Keratinocyte (primary cell): ENCODE measurements around the gene ACAD9. TPM values are rescaled to one million over a fixed set of nuclear protein-coding genes. Genes with fewer than 3 reads are reported as not detected.

Experiments
- DNase-seq: peaks from one replicate; pipeline ENCODE4 v3.0.0-alpha.2; 2011; ENCODE audit warnings: low read depth, missing footprints, low spot score
- FAIRE-seq: peaks from 2 replicates; lab custom pipeline; 2011; peaks lifted over from hg19 to GRCh38; lab: Jason Lieb, UNC
- H2AFZ ChIP-seq: 2 replicates; pipeline ENCODE4 v1.6.0; 2012; ENCODE audit warnings: low read length, control low read depth, inconsistent platforms; ENCODE audit not compliant: control insufficient read depth
- H3K27ac ChIP-seq: 2 replicates; pipeline ENCODE4 v1.5.1; 2011; ENCODE audit warnings: low read length; ENCODE audit not compliant: control insufficient read depth, insufficient read depth
- H3K27me3 ChIP-seq: 3 replicates; pipeline ENCODE4 v1.6.0; 2011; ENCODE audit warnings: low read length; ENCODE audit not compliant: control insufficient read depth, insufficient read depth; ENCODE audit errors: extremely low read depth
- H3K36me3 ChIP-seq, 2 experiments: 2 replicates in 1 of 2; 3 replicates in 1 of 2; pipeline ENCODE4 v1.5.1; 2011; ENCODE audit warnings: low read length in 2 of 2, mild to moderate bottlenecking in 1 of 2; ENCODE audit not compliant: control insufficient read depth in 2 of 2, insufficient read depth in 2 of 2; ENCODE audit errors: extremely low read depth in 1 of 2
- H3K4me1 ChIP-seq: 3 replicates; pipeline ENCODE4 v1.5.1; 2011; ENCODE audit warnings: low read length; ENCODE audit not compliant: control insufficient read depth, insufficient read depth; ENCODE audit errors: extremely low read depth
- H3K4me2 ChIP-seq: 3 replicates; pipeline ENCODE4 v1.6.0; 2011; ENCODE audit warnings: low read depth, low read length; ENCODE audit not compliant: control insufficient read depth, insufficient read depth; ENCODE audit errors: extremely low read depth
- H3K4me3 ChIP-seq, 3 experiments: fragments of 200-600 bp in 1 of 3; sonication (generic) in 1 of 3; 2 replicates in 2 of 3; 3 replicates in 1 of 3; pipeline ENCODE4 v1.5.1; 2011 to 2016; ENCODE audit warnings: low read length in 3 of 3, mild to moderate bottlenecking in 3 of 3, control low read depth in 2 of 3, inconsistent platforms in 1 of 3, low read depth in 1 of 3, mixed read lengths in 1 of 3, mixed run types in 1 of 3, moderate library complexity in 1 of 3; ENCODE audit not compliant: control insufficient read depth in 2 of 3, insufficient read depth in 2 of 3; ENCODE audit errors: extremely low read depth in 1 of 3
- H3K79me2 ChIP-seq: 2 replicates; pipeline ENCODE4 v1.6.0; 2012; ENCODE audit warnings: low read length; ENCODE audit not compliant: control insufficient read depth, insufficient read depth
- H3K9ac ChIP-seq: 3 replicates; pipeline ENCODE4 v1.6.0; 2011; ENCODE audit warnings: low read length; ENCODE audit not compliant: control insufficient read depth, insufficient read depth; ENCODE audit errors: extremely low read depth
- H3K9me1 ChIP-seq: 3 replicates; pipeline ENCODE4 v1.6.0; 2011; ENCODE audit warnings: low read length; ENCODE audit not compliant: control insufficient read depth, insufficient read depth; ENCODE audit errors: extremely low read depth
- H3K9me3 ChIP-seq: 2 replicates; pipeline ENCODE4 v1.5.1; 2012; ENCODE audit warnings: low read depth, low read length; ENCODE audit not compliant: control insufficient read depth
- H4K20me1 ChIP-seq: 3 replicates; pipeline ENCODE4 v1.6.0; 2011; ENCODE audit warnings: low read length; ENCODE audit not compliant: control insufficient read depth, insufficient read depth; ENCODE audit errors: extremely low read depth
- CTCF ChIP-seq, 3 experiments: IDR thresholded peaks in 1 of 3; conservative IDR thresholded peaks in 1 of 3; optimal IDR thresholded peaks in 1 of 3; 2 replicates in 2 of 3; 3 replicates in 1 of 3; pipeline versions ENCODE3 to v1.5.1; 2011; ENCODE audit warnings: low read length in 3 of 3, mild to moderate bottlenecking in 3 of 3, moderate library complexity in 2 of 3, control low read depth in 1 of 3, inconsistent platforms in 1 of 3; ENCODE audit not compliant: insufficient read depth in 2 of 3; ENCODE audit errors: extremely low read depth in 1 of 3
- EZH2 ChIP-seq: IDR thresholded peaks from one replicate; pipeline ENCODE4 v1.6.1; 2012; ENCODE audit warnings: inconsistent platforms, mild to moderate bottlenecking, low read length, moderate library complexity
- dilution Hi-C: fragments of 300-500 bp; cut with MboI; formaldehyde crosslinking; loops from one replicate; pipeline ENCODE4 v1.7.0; 2020; ENCODE audit warnings: low sequenced_read_pairs; ENCODE audit not compliant: extremely low pct_ligation_motif_present
- polyA plus RNA-seq, 5 experiments: library from polyadenylated mRNA; depleted of rRNA in 3 of 5; stranded (reverse) in 3 of 5; stranded (forward) in 1 of 5; unstranded in 1 of 5; fragments of >200 nt; gene quantifications; 1 replicate in 1 of 5; 2 replicates in 3 of 5; 3 replicates in 1 of 5; pipeline versions ENCODE4 v1.2.1 to v1.2.3, GENCODE V29; 2011 to 2012; ENCODE audit warnings: missing spikeins in 2 of 5, low read depth in 1 of 5, low replicate concordance in 1 of 5

The ACAD9 gene
- polyA plus RNA-seq, 1 donor (not counting 4 experiments of a cell fraction or from before 2014, with no cell fraction given): 36.6 TPM

GRCh38 chr3:128902426-128902825, 23.0 kb downstream of the ACAD9 start:
- H4K20me1 ChIP-seq: no peaks in the 10 kb centered on the region
- no peak overlapping the region for H3K4me2 ChIP-seq
- H3K4me3 ChIP-seq: no peak overlapping the region
- no peaks in the 10 kb centered on the region for H3K9me3 ChIP-seq
- DNase-seq: no peak
- no peak for TF ChIP-seq CTCF (optimal IDR thresholded peaks at IDR 0.05 in 1 of 3, IDR thresholded peaks at IDR 0.05 in 1 of 3, conservative IDR thresholded peaks at IDR 0.05 in 1 of 3; ENCODE audit: extremely low read depth in 1 of 3, insufficient read depth in 2 of 3, low read length in 3 of 3)
- H3K4me1 ChIP-seq: no peaks in the 10 kb centered on the region
- H3K36me3 ChIP-seq: peaks cover 46 to 60% of the 10 kb centered on the region in 2 experiments
- no peak for FAIRE-seq
- H3K9ac ChIP-seq: no peak overlapping the region
- H3K79me2 ChIP-seq: no peaks in the 10 kb centered on the region
- H3K9me1 ChIP-seq: no peaks in the 10 kb centered on the region
- H3K27ac ChIP-seq: no peak overlapping the region
- no peaks in the 10 kb centered on the region for H3K27me3 ChIP-seq
- dilution Hi-C loops: no loop called here
- no peak overlapping the region for H2AFZ ChIP-seq

GRCh38 chr3:128903501-128903900, 24.1 kb downstream of the ACAD9 start:
- H3K36me3 ChIP-seq: peaks cover 51 to 61% of the 10 kb centered on the region in 2 experiments
- no peak for FAIRE-seq

More at GRCh38 chr3:128903501-128903900, 24.1 kb downstream of the ACAD9 start:
- dilution Hi-C loops: no loop called here
- no peak overlapping the region for H3K4me3 ChIP-seq
- no peak overlapping the region for H3K27ac ChIP-seq
- H3K9me1 ChIP-seq: no peaks in the 10 kb centered on the region
- H4K20me1 ChIP-seq: no peaks in the 10 kb centered on the region
- no peak overlapping the region for H3K4me2 ChIP-seq
- DNase-seq: no peak
- no peak overlapping the region for H2AFZ ChIP-seq
- no peak for TF ChIP-seq EZH2
- no peak for TF ChIP-seq CTCF (optimal IDR thresholded peaks at IDR 0.05 in 1 of 3, IDR thresholded peaks at IDR 0.05 in 1 of 3, conservative IDR thresholded peaks at IDR 0.05 in 1 of 3; ENCODE audit: extremely low read depth in 1 of 3, insufficient read depth in 2 of 3, low read length in 3 of 3)
- H3K27me3 ChIP-seq: no peaks in the 10 kb centered on the region
- no peak overlapping the region for H3K9ac ChIP-seq
- H3K4me1 ChIP-seq: no peaks in the 10 kb centered on the region
- no peaks in the 10 kb centered on the region for H3K79me2 ChIP-seq
- H3K9me3 ChIP-seq: no peaks in the 10 kb centered on the region
